HuH-7.5 (cell line): ENCODE measurements around the gene PFKL.
"Not testable (repeated sequence)": the region's sequence is repeated elsewhere in the genome, so short reads cannot be mapped to it uniquely, and the experiment has no call there.

Experiments used
- DNase-seq: peaks from one replicate; pipeline ENCODE4 v3.0.0; 2011; ENCODE audit warnings: low spot score

The PFKL gene

GRCh38 chr21:44329086-44329889, 29.4 kb downstream of the PFKL start:
- no peak for DNase-seq

GRCh38 chr21:44329971-44330681, 30.3 kb downstream of the PFKL start:
- DNase-seq, result no peak

DNA sequence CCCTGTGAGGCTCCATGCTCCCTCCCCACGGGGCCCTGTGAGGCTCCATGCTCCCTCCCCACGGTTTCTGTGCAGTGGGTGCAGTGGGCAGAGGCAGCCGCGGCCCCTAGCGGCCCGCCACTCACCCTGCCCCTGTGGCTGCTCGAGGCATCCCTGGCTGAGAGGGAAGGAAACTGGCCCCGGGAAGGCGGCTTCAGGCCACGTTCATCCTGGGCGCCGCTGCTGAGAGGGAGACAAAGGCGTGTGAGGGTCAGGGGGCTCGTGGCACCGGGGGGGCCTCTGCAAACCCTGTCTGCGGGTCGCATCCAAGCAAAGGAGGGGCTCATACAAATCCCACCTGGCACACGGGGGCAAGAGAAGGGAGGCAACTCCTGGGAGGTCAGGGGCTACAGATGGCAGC, 30.8 kb downstream of the PFKL start:
- DNase-seq, result no peak

DNA sequence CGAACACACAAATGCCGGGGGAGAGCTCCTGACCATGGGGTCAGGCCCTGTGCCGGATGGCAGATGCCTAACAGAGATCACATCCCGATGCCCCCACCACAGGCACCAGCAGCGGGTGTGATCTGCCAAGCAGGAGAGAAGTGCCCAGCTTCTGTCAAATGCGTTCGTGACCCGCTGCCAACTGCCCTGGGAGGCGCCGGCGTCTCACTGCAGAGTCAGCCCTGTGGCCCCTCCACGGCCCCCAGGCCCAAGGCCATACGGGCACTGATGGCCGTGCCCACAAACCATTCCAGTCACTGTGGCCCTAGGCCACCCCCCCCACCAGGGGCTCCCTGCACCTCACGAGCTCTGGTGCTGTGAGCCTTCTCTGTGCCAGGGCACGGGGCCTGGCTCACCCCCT, 31.4 kb downstream of the PFKL start:
- DNase-seq, result no peak

DNA sequence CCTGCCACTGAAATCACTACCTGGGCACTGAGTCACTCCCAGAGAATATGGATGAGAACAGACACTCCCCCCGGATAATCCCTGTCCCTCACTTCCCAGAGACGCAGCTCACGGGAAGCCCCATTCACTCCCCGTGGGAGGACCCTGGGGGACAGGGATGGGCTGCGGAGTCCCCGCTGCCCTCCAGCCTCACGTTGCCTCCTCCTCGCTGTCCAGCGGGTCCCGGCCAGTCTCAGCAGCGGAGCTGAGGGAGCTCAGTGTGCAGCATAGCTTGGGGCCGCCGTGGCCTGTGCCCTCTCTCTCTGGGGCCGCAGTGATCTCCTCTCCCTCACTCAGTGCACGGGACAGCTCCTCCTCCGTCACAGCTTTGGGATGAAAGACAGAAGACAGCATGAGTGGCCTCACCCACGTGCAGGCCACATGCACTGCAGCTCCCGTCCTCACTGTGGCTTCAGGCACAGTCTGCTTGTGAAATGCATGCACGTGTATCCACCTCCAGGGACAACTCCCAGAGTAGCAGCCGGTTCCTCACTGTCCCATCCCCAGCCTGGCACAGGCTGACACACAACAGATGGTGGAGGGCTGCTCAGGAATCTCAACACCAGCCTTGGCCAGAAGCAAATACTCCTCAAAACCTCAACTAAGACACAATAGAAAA, 31.9 kb downstream of the PFKL start:
- DNase-seq, result no peak

DNA sequence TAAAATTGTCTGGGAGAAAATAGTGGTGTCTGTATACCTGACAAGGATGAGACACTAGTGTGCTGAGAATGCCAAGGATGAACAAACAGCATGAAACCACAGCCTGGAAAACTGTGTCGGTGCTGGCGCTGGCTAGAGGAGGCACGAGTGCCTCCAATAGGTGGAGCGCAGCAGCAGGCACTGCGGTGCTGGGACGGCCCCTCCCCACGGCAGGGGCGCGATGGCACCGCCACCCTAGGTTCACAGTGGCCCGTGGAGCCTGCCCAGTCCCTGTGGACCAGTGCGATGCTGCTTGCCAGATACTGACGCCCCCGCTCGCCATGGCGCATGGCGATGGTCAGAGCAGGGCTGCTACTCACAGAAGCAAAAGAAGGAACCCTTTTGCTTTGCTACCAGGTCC, 32.5 kb downstream of the PFKL start:
- no peak for DNase-seq

GRCh38 chr21:44332965-44333364, 33.1 kb downstream of the PFKL start:
- no peak for DNase-seq

- no peak for DNase-seq
Observed at GRCh38 chr21:44333509-44334328, 33.9 kb downstream of the PFKL start.

- no peak for DNase-seq
Observed at GRCh38 chr21:44334329-44335030, 34.6 kb downstream of the PFKL start.

DNA sequence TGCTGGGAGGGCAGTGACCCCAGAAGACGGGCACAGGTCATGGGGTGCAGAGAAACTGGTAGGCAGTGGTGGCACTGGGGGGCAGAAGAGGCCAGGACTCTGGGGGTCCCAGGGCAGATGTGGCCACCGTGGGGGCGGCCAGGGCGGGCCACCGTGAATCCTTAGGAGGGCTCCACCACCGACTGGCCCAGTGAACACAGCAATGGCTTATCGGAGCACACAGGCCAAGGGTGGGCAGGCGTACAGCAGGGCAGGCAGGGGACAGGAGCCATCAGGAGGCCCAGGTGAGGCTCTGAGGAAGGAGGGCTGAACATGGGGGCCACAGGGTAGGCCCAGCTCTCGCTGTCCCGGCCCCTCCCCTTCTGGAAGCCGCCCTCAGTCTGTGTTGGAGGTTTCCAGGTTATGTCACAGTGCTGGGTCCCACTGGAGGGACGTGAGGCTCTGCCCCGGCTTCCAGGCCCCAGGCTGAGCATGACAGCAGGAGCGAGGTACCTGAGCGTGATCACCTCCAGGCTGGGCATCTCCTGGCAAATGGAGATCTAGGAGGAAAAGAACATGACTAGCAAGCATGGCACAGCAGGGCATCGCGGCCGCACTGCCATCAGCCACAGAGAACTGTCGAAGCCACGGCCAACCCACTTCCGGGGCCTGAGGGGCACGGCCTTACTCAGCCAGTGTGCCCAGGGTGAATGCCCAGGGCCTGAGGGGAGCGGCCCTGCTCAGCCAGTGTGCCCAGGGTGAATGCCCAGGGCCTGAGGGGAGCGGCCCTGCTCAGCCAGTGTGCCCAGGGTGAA, 35.6 kb downstream of the PFKL start:
- DNase-seq, result no peak

DNA sequence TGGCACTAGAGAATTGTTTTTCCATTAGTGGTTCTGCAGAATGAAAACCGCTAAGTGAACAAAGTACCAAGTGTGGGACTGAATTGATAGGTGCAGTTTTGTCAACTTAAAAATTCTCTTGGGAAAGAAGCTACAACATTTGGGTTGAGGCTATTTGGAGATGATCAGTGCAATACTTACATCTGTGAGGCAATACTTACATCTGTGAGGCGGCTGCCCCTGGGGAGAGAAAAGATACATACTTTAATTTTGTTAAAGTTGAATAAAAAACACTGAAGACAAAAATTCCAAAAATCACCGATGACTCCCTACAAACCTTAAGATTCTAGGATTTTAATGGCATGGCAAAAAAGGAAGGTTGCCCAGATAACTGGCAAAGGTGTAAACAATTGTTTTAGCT, 37.6 kb downstream of the PFKL start:
- DNase-seq, result no peak

- peak; percentile 66 for DNase-seq
Observed at GRCh38 chr21:44337941-44338895, 38.4 kb downstream of the PFKL start.

DNA sequence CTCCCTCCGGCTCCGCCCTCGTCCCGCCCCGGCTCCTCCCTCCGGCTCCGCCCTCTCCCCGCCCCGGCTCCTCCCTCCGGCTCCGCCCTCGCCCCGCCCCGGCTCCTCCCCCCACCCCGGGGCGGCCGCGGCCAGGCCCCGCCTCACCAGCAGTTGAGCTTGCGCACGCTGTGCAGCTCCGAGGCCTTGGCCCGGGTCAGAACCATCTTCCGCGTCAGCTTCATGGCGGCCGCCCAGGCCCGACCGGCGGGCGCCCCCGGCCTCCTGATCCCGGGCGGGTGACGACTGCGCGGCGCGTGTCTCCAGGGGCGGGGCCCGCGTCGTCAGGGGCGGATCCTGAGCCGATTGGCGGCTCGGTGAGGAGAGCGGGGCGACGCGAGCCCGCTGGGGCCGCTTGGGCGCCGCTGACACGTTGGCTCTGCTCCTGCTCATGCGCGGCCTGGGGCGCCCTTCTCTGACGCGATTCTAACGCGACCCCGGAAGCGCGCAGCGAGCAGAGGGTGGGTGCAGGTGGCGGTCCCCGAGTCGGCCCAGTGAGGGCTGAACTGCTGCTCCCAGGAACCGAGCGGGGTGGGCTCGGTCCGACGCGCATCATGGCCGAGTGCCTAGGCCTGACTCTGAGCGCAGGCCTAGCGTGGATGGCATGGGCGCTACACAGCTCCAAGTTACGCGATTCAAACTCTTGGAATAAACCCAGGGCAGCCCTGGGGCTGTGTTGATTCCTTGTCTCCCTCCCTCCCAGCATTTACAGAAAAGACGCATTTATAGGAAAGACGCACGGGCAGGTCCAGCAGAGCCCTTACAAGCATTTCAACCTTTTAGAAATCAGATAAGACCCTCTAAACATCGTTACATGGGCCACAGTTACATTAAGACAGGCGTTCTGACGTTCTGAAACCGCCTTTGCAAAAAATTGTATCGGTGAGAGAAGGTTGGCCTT, 39.4 kb downstream of the PFKL start, which contains the start of gene CFAP410:
Gene CFAP410 (minus strand): TSS at position 420 of the 940 bp plus-strand sequence. CDS start 196 bp downstream, at position 224.
- DNase-seq, result peak; percentile 92

DNA sequence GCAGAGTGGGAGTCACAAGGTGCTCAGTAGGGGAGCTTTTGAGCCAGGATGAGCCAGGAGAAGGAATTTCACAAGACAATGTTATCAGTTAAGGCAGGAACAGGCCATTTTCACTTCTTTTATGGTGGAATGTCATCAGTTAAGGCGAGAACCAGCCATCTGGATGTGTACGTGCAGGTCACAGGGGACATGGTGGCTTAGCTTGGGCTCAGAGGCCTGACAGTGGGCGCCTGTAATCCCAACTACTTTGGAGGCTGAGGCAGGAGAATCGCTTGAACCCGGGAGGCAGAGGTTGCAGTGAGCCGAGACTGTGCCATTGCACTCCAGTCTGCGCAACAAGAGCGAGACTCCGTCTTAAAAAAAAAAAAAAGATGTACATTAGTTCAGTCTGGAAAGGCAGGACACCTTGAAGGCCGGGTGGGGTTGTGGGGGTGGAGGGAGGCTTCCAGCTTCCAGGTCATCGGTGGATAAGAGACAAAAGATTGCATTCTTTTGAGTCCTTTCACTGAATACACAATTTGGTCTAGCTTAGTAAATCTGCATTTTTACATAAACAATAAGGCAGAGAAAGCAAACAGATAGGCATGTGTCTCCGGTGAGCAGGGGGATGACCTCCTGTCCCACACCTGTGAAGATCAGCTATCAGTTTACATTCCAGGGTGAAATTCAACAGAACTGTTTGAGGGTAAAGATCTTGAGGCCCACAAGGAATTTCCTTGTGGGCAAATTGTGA, 42.0 kb downstream of the PFKL start:
- not testable (repeated sequence) for DNase-seq

DNA sequence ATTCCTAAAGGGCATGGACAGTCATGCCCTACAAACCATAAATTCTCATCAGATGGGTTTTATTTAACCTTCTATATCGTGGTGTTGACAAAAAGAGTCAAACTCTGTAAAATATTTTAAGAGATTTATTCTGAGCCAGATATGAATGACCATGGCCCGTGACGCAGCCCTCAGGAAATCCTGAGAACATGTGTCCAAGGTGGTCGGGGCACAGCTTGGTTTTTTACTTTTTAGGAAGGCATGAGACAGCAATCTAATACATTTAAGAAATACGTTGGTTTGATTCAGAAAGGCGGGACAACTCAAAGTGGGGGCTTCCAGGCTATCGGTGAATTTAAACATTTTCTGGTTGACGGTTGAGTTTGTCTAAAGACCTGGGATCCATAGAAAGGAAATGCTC, 43.1 kb downstream of the PFKL start:
- not testable (repeated sequence) for DNase-seq

GRCh38 chr21:44344541-44345183, 44.8 kb downstream of the PFKL start:
- no peak for DNase-seq

DNA sequence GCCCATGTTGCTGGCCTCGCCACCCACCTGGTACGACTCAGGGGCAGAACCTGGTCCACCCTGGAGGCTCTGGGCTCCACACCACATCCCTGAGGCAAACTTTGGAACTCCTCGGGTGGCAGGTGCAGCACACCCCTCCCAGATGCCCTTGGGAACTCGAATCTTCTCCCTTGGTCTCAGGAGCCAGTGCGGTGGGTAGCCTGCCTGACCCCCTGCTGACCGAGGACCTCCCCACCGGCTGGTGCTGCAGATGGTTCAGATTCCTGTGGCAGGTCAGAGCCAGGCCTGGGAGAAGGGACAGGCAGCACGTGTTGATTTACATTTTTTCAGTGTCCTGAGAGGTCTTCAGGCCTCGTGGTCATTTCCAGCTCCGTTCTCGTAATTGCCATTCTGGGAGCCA, 45.6 kb downstream of the PFKL start:
- DNase-seq, result no peak
